Activated CD8-positive, alpha-beta T cell treated with anti-CD3 and anti-CD28 coated beads, Interleukin-2, amount 10 ng/mL, durations not matched to agents 7 days and 5 days (primary cell): ENCODE data around the gene CYP2D6. TPM values are rescaled to one million over a fixed set of nuclear protein-coding genes. Genes with fewer than 3 reads are reported as not detected.
"Not testable (repeated sequence)": the region's sequence is repeated elsewhere in the genome, so short reads cannot be mapped to it uniquely, and the experiment has no call there.

Experiments used
- ATAC-seq: fragments of 150-1000 bp; cut with Tn5 transposase; one replicate; pipeline ENCODE4 v1.10.0; 2021; ENCODE audit warnings: moderate library complexity
- CTCF ChIA-PET: fragments of 350-600 bp; sonication (Branson Sonifier 250); formaldehyde crosslinking; loops from one replicate; lab custom pipeline; 2021; ENCODE audit warnings: antibody characterized with exemption; lab: Charles Lee
- POLR2A ChIA-PET: fragments of 350-600 bp; sonication (Branson Sonifier 250); formaldehyde crosslinking; loops from one replicate; lab custom pipeline; 2021; ENCODE audit warnings: antibody characterized with exemption; lab: Charles Lee
- DNase-seq: peaks from one replicate; pipeline ENCODE4 v3.0.0-alpha.2; 2020
- H3K27ac Mint-ChIP-seq: one replicate; pipeline ENCODE4 v1.8.0; 2021; ENCODE audit warnings: mild to moderate bottlenecking, mixed read lengths
- H3K27me3 Mint-ChIP-seq: one replicate; pipeline ENCODE4 v1.8.0; 2021; ENCODE audit warnings: low read depth, mixed read lengths
- H3K36me3 Mint-ChIP-seq: one replicate; pipeline ENCODE4 v1.8.0; 2021; ENCODE audit warnings: low read depth, mixed read lengths
- H3K4me1 Mint-ChIP-seq: one replicate; pipeline ENCODE4 v1.8.0; 2021; ENCODE audit warnings: low read depth, mixed read lengths
- H3K4me3 Mint-ChIP-seq: one replicate; pipeline ENCODE4 v1.8.0; 2021; ENCODE audit warnings: mild to moderate bottlenecking, mixed read lengths
- H3K9me3 Mint-ChIP-seq: one replicate; pipeline ENCODE4 v1.8.0; 2022; ENCODE audit warnings: mixed read lengths; ENCODE audit not compliant: insufficient read depth
- total RNA-seq, 2 experiments: library from RNA; stranded (reverse); gene quantifications; one replicate each; pipeline ENCODE4 v1.2.3, GENCODE V29; 2021

Gene CYP2D6
- total RNA-seq, 2 experiments from 2014 or later, result 2.9 to 3.6 TPM

DNA sequence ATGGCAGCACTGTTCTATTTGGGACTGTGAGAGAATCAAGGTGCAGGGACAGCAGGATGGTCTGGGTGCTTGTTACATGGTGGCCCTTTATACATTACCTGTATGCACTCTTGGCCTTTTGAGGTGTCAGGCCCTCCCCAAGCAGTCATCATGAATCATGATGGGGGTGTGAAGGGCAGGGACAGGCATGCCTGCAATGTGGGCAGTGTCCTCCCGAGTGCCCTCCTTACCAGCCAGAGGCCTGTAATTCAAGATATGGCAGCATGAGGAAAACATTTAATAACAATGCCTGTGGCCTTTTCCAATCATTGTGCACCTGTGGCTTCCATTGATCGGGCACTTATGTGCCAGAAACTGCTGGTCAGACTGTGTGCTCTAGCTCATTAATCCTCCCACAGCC, 25.5 kb upstream of the CYP2D6 start:
- Mint-ChIP-seq H3K9me3 (no peaks in the 10 kb centered on the region), H3K4me1 (peaks cover 2% of the 10 kb centered on the region), H3K27ac (no peak overlapping the region), H3K4me3 (no peak overlapping the region), H3K27me3 (no peaks in the 10 kb centered on the region), H3K36me3 (peaks cover 21% of the 10 kb centered on the region)
- CTCF ChIA-PET, result interaction anchor here (1.0 to 1.2 kb wide), 2 partner anchors 9 to 65 kb away, joined by 3 to 4 read pairs; no protein-coding TSS in a partner anchor
- ATAC-seq (no peak), DNase-seq (no peak)
- POLR2A ChIA-PET, result interaction anchor here (1.1 kb wide), 1 partner anchor 65 kb away, joined by 4 read pairs; the partner anchor contains the start of gene NDUFA6

DNA sequence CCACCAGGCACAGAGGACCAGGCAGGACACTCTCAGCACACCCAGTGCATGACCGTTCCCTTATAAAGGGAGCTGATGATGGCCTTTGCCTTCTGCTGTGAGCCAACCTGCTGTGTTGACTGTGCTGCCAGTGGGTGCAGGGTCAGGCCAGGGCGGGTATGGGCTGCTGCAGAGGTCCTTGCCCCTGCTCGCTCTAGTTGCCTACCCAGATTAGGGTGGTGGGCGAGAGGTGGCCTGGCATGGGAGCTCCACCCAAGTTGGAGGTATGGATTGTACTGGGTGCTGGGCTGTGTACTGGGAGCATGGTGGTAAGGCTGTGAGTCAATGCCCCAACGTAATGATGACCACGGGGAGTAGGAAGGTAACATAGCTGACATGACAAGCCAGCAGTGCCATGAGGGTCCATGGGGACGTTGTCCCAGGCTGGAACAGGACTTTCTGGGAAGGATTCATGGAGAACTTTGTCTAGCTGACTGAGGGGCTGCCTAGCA, 24.5 kb upstream of the CYP2D6 start:
- ChIA-PET CTCF (no interaction called here), POLR2A (no interaction called here)
- no peak overlapping the region for H3K4me3 Mint-ChIP-seq
- no peaks in the 10 kb centered on the region for H3K27me3 Mint-ChIP-seq
- DNase-seq (no peak), ATAC-seq (no peak)
- H3K9me3 Mint-ChIP-seq, result no peaks in the 10 kb centered on the region
- H3K27ac Mint-ChIP-seq, result no peak overlapping the region
- peaks cover 18% of the 10 kb centered on the region for H3K36me3 Mint-ChIP-seq
- H3K4me1 Mint-ChIP-seq, result no peaks in the 10 kb centered on the region

DNA sequence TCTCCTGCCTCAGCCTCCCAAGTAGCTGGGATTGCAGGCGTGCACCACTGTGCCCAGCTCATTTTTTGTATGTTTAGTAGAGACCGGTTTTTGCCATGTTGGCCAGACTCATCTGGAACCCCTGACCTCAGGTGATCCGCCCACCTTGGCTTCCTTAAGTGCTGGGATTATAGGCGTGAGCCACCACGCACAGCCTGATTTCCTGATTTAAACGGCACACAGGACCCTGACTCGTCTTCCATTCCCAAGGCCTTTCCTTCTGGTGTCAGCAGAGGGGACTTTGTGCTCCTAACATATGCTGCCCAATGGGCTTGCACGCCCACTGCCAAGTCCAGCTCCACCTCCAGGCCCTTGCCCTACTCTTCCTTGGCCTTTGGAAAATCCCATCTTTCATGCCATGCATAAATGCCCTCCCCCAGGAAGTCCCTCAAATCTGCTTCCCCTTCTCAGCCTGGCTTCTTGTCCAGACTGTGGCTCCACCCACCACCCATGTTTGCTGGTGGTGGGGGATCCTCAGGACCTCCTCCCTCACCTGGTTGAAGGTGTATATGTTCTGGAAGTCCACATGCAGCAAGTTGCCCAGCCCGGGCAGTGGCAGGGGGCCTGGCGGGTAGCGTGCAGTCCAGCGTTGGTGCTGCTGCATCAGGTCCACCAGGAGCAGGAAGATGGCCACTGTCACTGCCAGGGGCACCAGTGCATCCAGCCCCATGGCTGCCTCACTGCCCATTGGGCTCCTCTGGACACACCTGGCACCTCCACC, 23.9 kb upstream of the CYP2D6 start:
- H3K27me3 Mint-ChIP-seq, result no peaks in the 10 kb centered on the region
- no peaks in the 10 kb centered on the region for H3K4me1 Mint-ChIP-seq
- no peak overlapping the region for H3K27ac Mint-ChIP-seq
- peaks cover 20% of the 10 kb centered on the region for H3K36me3 Mint-ChIP-seq
- no peak for ATAC-seq
- H3K4me3 Mint-ChIP-seq, result no peak overlapping the region
- CTCF ChIA-PET, result no interaction called here
- POLR2A ChIA-PET, result no interaction called here
- H3K9me3 Mint-ChIP-seq, result no peaks in the 10 kb centered on the region
- DNase-seq, result no peak

DNA sequence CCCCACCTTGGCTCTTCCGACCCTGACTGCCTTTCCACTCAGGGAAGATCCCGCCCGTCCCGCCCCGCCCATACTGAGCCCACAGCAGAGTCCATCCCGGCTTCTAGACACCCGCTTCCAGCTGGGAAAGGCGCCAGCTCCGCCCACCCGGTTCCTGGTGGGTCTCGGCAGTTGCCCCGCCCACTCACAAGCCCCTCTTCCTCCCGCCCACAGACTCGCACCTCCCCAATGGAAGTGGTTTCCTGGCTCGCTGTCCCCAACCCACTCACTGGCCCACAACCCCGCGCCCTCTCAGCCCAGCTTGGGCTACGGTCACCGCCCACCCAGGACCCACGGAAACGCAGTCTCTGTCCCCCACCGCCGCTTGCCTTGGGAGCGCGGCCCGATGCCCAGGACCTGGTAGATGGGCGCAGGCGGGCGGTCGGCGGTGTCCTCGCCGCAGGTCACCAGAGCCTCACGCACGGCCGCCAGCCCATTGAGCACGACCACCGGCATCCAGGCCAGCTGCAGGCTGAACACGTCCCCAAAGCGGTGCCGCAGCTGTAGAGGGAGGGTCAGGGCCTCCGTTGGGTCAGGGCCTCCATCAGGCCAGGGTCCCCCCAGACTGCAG, 22.2 kb upstream of the CYP2D6 start:
- Mint-ChIP-seq H3K9me3 (no peaks in the 10 kb centered on the region), H3K4me3 (no peak overlapping the region), H3K36me3 (peaks cover 16% of the 10 kb centered on the region), H3K27ac (no peak overlapping the region), H3K27me3 (no peaks in the 10 kb centered on the region), H3K4me1 (no peaks in the 10 kb centered on the region)
- ATAC-seq (no peak), DNase-seq (no peak)
- ChIA-PET CTCF (no interaction called here), POLR2A (no interaction called here)

DNA sequence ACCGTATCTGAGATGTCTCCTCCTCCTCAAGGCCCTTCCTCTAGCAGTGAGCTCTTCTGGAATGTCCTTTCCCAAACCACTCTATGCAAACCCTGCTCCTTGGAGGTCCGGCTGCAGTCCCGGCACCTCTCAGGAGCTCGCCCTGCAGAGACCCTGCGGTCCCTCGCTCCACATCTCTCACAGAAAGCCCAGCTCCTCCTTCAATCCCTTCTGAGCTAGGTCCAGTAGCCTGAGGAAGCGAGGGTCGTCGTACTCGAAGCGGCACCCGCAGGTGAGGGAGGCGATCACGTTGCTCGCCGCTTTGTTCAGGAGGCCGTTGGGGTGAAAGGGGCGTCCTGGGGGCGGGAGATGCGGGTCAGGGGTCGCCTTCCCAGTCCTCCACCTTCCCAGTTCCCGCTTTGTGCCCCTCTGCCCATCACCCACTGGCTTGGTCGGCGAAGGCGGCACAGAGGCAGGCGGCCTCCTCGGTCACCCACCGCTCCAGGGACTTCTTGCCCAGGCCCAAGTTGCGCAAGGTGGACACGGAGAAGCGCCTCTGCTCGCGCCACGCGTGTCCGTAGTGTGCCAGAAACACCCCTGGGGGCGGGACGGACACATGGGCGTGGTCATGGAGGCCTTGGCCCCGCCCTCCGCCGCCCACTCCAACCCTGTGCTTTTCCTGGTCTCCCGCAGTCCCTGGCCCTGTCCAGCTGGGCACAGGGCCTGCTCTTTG, 21.5 kb upstream of the CYP2D6 start:
- Mint-ChIP-seq H3K27ac (no peak overlapping the region), H3K27me3 (no peaks in the 10 kb centered on the region), H3K4me3 (no peak overlapping the region), H3K4me1 (no peaks in the 10 kb centered on the region), H3K36me3 (peaks cover 17% of the 10 kb centered on the region), H3K9me3 (no peaks in the 10 kb centered on the region)
- POLR2A ChIA-PET, result no interaction called here
- no peak for ATAC-seq
- CTCF ChIA-PET, result no interaction called here
- no peak for DNase-seq

DNA sequence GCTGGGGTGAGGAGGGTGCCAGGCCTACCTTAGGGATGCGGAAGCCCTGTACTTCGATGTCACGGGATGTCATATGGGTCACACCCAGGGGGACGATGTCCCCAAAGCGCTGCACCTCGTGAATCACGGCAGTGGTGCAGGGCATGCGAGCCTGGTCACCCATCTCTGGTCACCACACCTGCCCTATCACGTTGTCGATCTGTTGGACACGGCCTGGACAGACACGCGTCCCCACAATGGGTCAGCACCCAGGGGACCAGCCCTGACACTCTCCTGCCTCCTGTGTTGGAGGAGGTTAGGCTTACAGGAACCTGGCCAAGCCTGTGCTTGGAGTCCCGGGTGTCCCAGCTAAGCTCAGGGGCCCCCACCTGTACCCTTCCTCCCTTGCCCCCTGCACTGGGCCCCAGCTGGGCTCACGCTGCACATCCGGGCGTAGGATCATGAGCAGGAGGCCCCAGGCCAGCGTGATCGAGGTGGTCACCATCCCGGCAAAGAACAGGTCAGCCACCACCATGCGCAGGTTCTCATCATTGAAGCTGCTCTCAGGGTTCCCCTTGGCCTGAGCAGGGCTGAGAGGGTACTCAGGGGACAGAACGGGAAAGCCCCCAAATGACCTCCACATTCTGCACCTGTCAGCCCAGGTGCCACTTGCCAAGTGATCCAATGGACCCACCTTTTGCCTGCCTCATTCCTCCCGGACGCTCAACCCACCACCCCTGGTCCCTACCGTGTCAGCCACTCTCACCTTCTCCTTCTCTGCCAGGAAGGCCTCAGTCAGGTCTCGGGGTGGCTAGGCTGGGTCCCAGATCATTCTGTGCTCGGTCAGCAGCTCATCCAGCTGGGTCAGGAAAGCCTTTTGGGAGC, 20.3 kb upstream of the CYP2D6 start:
- H3K36me3 Mint-ChIP-seq, result peaks cover 14% of the 10 kb centered on the region
- no peaks in the 10 kb centered on the region for H3K4me1 Mint-ChIP-seq
- no peak overlapping the region for H3K27ac Mint-ChIP-seq
- ChIA-PET CTCF (no interaction called here), POLR2A (no interaction called here)
- ATAC-seq (no peak), DNase-seq (no peak)
- no peak overlapping the region for H3K4me3 Mint-ChIP-seq
- H3K27me3 Mint-ChIP-seq, result no peaks in the 10 kb centered on the region
- no peaks in the 10 kb centered on the region for H3K9me3 Mint-ChIP-seq

DNA sequence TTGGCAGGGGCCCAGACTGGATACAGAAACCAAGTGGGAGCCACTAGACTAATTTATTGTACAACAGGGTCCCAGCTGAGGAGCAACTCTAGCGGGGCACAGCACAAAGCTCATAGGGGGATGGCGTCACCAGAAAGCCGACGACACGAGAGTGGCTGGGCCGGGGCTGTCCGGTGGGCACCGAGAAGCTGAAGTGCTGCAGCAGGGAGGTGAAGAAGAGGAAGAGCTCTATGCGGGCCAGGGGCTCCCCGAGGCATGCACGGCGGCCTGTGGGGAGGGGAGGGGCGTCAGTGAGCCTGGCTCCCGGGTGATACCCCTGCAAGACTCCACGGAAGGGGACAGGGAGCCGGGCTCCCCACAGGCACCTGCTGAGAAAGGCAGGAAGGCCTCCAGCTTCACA, 19.2 kb upstream of the CYP2D6 start:
- ATAC-seq, DNase-seq, H3K36me3 Mint-ChIP-seq, H3K9me3 Mint-ChIP-seq, CTCF ChIA-PET, H3K4me3 Mint-ChIP-seq, POLR2A ChIA-PET, H3K27me3 Mint-ChIP-seq, H3K27ac Mint-ChIP-seq, H3K4me1 Mint-ChIP-seq: not testable (repeated sequence)

DNA sequence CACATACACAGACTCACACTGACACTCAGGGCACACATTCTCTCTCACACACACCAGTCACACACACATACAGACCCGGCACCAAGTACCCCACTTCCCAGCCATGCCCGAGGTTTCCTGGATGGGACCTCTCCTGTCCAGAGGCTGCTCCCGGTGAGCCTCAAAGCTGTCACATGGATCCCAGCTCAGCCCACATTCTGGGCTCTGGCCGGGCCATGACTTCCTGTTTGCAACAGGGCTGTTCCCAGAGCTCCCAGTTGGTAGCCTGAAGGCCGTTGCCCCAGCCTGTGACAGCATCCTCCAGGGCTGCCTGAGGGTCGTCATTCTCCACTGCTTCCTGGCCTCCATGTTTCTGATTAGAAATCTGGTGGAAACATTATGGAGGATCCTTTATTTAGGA, 14.6 kb upstream of the CYP2D6 start:
- no peak for DNase-seq
- Mint-ChIP-seq H3K9me3 (no peaks in the 10 kb centered on the region), H3K27ac (no peak overlapping the region), H3K27me3 (no peaks in the 10 kb centered on the region), H3K4me1 (no peaks in the 10 kb centered on the region), H3K4me3 (no peak overlapping the region), H3K36me3 (peaks cover 4% of the 10 kb centered on the region)
- no peak for ATAC-seq
- POLR2A ChIA-PET, result no interaction called here
- CTCF ChIA-PET, result no interaction called here

DNA sequence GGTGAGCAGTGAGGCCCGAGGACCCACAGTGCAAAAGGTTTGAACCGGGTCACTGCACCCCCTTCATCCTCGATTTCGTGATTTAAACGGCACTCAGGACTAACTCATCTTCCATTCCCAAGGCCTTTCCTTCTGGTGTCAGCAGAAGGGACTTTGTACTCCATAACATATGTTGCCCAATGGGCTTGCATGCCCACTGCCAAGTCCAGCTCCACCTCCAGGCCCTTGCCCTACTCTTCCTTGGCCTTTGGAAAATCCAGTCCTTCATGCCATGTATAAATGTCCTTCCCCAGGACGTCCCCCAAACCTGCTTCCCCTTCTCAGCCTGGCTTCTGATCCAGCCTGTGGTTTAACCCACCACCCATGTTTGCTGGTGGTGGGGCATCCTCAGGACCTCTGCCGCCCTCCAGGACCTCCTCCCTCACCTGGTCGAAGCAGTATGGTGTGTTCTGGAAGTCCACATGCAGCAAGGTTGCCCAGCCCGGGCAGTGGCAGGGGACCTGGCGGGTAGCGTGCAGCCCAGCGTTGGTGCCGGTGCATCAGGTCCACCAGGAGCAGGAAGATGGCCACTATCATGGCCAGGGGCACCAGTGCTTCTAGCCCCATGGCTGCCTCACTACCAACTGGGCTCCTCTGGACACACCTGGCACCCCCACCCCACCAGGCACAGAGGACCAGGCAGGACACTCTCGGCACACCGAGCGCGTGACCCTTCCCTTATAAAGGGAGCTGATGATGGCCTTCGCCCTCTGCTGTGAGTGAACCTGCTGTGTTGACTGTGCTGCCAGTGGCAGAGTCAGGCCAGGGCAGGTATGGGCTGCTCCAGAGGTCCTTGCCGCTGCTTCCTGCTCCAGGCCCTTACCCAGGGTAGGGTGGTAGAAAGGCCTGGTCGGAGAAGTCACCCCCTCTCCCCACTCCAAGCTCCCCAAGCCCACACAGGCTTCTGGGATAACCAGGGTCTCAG, 13.5 kb upstream of the CYP2D6 start:
- peak overlapping the region; percentile 55 for H3K27ac Mint-ChIP-seq
- H3K4me1 Mint-ChIP-seq, POLR2A ChIA-PET, H3K4me3 Mint-ChIP-seq, H3K36me3 Mint-ChIP-seq, DNase-seq, CTCF ChIA-PET, H3K27me3 Mint-ChIP-seq, ATAC-seq, H3K9me3 Mint-ChIP-seq: not testable (repeated sequence)

DNA sequence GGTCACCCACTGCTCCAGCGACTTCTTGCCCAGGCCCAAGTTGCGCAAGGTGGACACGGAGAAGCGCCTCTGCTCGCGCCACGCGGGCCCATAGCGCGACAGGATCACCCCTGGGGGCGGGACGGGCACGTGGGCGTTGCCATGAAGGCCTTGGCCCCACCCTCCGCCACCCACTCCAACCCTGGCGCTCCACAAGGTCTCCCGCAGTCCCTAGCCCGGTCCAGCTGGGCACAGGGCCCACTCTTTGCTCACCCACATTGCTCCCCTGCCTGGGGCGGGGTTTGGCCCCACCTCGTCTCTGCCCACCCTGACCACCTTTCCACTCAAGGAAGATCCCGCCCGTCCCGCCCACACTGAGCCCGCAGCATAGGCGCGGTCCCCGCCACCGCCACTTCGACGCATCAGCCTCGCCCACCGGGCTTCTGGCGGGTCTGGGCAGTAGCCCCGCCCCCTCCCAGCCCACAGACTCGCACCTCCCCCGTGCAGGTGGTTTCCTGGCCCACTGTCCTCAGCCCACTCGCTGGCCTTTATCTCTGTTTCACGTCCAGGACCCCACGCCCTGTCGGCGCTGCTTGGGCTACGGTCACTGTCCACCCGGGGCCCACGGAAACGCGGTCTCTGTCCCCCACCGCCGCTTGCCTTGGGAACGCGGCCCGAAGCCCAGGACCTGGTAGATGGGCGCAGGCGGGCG, 12.3 kb upstream of the CYP2D6 start:
- POLR2A ChIA-PET, result no interaction called here
- H3K36me3 Mint-ChIP-seq, result peaks cover 2% of the 10 kb centered on the region
- no peak for DNase-seq
- no peaks in the 10 kb centered on the region for H3K27me3 Mint-ChIP-seq
- H3K9me3 Mint-ChIP-seq, result no peaks in the 10 kb centered on the region
- no peak overlapping the region for H3K27ac Mint-ChIP-seq
- no peaks in the 10 kb centered on the region for H3K4me1 Mint-ChIP-seq
- ATAC-seq, result no peak
- CTCF ChIA-PET, result no interaction called here
- no peak overlapping the region for H3K4me3 Mint-ChIP-seq
